Activated naive CD8-positive, alpha-beta T cell treated with anti-CD3 and anti-CD28 coated beads for 36 hours (primary cell): ENCODE results near the gene MACROD2. TPM values are rescaled to one million over a fixed set of nuclear protein-coding genes. Genes with fewer than 3 reads are reported as not detected.
"Not testable (repeated sequence)": the region's sequence is repeated elsewhere in the genome, so short reads cannot be mapped to it uniquely, and the experiment has no call there.

ENCODE experiments used
- DNase-seq: peaks from one replicate; pipeline ENCODE4 v3.0.0; 2021
- H3K27ac Mint-ChIP-seq: one replicate; pipeline ENCODE4 v1.8.0; 2022; ENCODE audit warnings: mild to moderate bottlenecking, moderate library complexity, mixed read lengths
- H3K27me3 Mint-ChIP-seq: one replicate; pipeline ENCODE4 v1.8.0; 2022; ENCODE audit warnings: mild to moderate bottlenecking, mixed read lengths
- H3K36me3 Mint-ChIP-seq: one replicate; pipeline ENCODE4 v1.8.0; 2021; ENCODE audit warnings: mild to moderate bottlenecking, mixed read lengths
- H3K4me1 Mint-ChIP-seq: one replicate; pipeline ENCODE4 v1.8.0; 2021; ENCODE audit warnings: mixed read lengths
- H3K4me3 Mint-ChIP-seq: one replicate; pipeline ENCODE4 v1.8.0; 2022; ENCODE audit warnings: mild to moderate bottlenecking, moderate library complexity, mixed read lengths
- H3K9me3 Mint-ChIP-seq: one replicate; pipeline ENCODE4 v1.8.0; 2022; ENCODE audit warnings: mixed read lengths
- total RNA-seq, 2 experiments: library from RNA; stranded (reverse); gene quantifications; one replicate each; pipeline ENCODE4 v1.2.3, GENCODE V29; 2021

Gene MACROD2
- total RNA-seq, 2 experiments from 2014 or later, result 0.12 to 0.14 TPM

GRCh38 chr20:16012934-16013333 lies 2017.6 kb downstream of the MACROD2 start:
- not testable (repeated sequence) for H3K9me3 Mint-ChIP-seq, H3K4me1 Mint-ChIP-seq, H3K4me3 Mint-ChIP-seq, H3K27me3 Mint-ChIP-seq, H3K36me3 Mint-ChIP-seq, H3K27ac Mint-ChIP-seq, DNase-seq

GRCh38 chr20:16013631-16014030 lies 2018.3 kb downstream of the MACROD2 start:
- Mint-ChIP-seq H3K4me1 (no peaks in the 10 kb centered on the region), H3K36me3 (no peaks in the 10 kb centered on the region), H3K27ac (no peak overlapping the region), H3K9me3 (peaks cover 3% of the 10 kb centered on the region), H3K27me3 (no peaks in the 10 kb centered on the region), H3K4me3 (no peak overlapping the region)
- DNase-seq, result no peak

- H3K27me3 Mint-ChIP-seq, result no peaks in the 10 kb centered on the region
- H3K9me3 Mint-ChIP-seq, result peaks cover 3% of the 10 kb centered on the region
- no peaks in the 10 kb centered on the region for H3K36me3 Mint-ChIP-seq
- no peak for DNase-seq
- H3K4me1 Mint-ChIP-seq, result no peaks in the 10 kb centered on the region
- no peak overlapping the region for H3K27ac Mint-ChIP-seq
- H3K4me3 Mint-ChIP-seq, result no peak overlapping the region
Measured at GRCh38 chr20:16014436-16014835, 2019.1 kb downstream of the MACROD2 start.

- no peak overlapping the region for H3K4me3 Mint-ChIP-seq
- H3K4me1 Mint-ChIP-seq, result no peaks in the 10 kb centered on the region
- H3K36me3 Mint-ChIP-seq, result no peaks in the 10 kb centered on the region
- H3K27me3 Mint-ChIP-seq, result no peaks in the 10 kb centered on the region
- DNase-seq, result no peak
- peaks cover 1% of the 10 kb centered on the region for H3K9me3 Mint-ChIP-seq
- H3K27ac Mint-ChIP-seq, result no peak overlapping the region
Measured at GRCh38 chr20:16017656-16018055, 2022.3 kb downstream of the MACROD2 start.

GRCh38 chr20:16018881-16019280 lies 2023.6 kb downstream of the MACROD2 start:
- Mint-ChIP-seq H3K9me3 (peaks cover 1% of the 10 kb centered on the region), H3K4me1 (no peaks in the 10 kb centered on the region), H3K36me3 (no peaks in the 10 kb centered on the region), H3K27ac (no peak overlapping the region), H3K27me3 (no peaks in the 10 kb centered on the region), H3K4me3 (no peak overlapping the region)
- DNase-seq, result no peak

- H3K9me3 Mint-ChIP-seq, result peaks cover 1% of the 10 kb centered on the region
- H3K4me3 Mint-ChIP-seq, result no peak overlapping the region
- H3K27me3 Mint-ChIP-seq, result no peaks in the 10 kb centered on the region
- H3K4me1 Mint-ChIP-seq, result no peaks in the 10 kb centered on the region
- H3K36me3 Mint-ChIP-seq, result no peaks in the 10 kb centered on the region
- no peak for DNase-seq
- H3K27ac Mint-ChIP-seq, result no peak overlapping the region
Measured at GRCh38 chr20:16020971-16021370, 2025.7 kb downstream of the MACROD2 start.

- no peaks in the 10 kb centered on the region for H3K36me3 Mint-ChIP-seq
- DNase-seq, result no peak
- no peak overlapping the region for H3K4me3 Mint-ChIP-seq
- no peaks in the 10 kb centered on the region for H3K4me1 Mint-ChIP-seq
- no peak overlapping the region for H3K27ac Mint-ChIP-seq
- H3K27me3 Mint-ChIP-seq, result peaks cover 3% of the 10 kb centered on the region
- peaks cover 1% of the 10 kb centered on the region for H3K9me3 Mint-ChIP-seq
Measured at GRCh38 chr20:16025084-16025483, 2029.8 kb downstream of the MACROD2 start.

- Mint-ChIP-seq H3K36me3 (no peaks in the 10 kb centered on the region), H3K4me1 (no peaks in the 10 kb centered on the region), H3K9me3 (no peaks in the 10 kb centered on the region), H3K4me3 (no peak overlapping the region), H3K27me3 (peaks cover 3% of the 10 kb centered on the region), H3K27ac (no peak overlapping the region)
- DNase-seq, result no peak
Measured at GRCh38 chr20:16027686-16028085, 2032.4 kb downstream of the MACROD2 start.

- Mint-ChIP-seq H3K4me1 (no peaks in the 10 kb centered on the region), H3K27ac (no peak overlapping the region), H3K27me3 (peaks cover 3% of the 10 kb centered on the region), H3K9me3 (no peaks in the 10 kb centered on the region), H3K4me3 (no peak overlapping the region), H3K36me3 (no peaks in the 10 kb centered on the region)
- no peak for DNase-seq
Measured at GRCh38 chr20:16028923-16029322, 2033.6 kb downstream of the MACROD2 start.

GRCh38 chr20:16030253-16030652 lies 2034.9 kb downstream of the MACROD2 start:
- Mint-ChIP-seq H3K27me3 (peaks cover 3% of the 10 kb centered on the region), H3K9me3 (no peaks in the 10 kb centered on the region), H3K4me3 (no peak overlapping the region), H3K27ac (no peak overlapping the region), H3K36me3 (no peaks in the 10 kb centered on the region), H3K4me1 (no peaks in the 10 kb centered on the region)
- no peak for DNase-seq

GRCh38 chr20:16035576-16035975 lies 2040.3 kb downstream of the MACROD2 start:
- Mint-ChIP-seq H3K27me3 (no peaks in the 10 kb centered on the region), H3K4me1 (no peaks in the 10 kb centered on the region), H3K36me3 (no peaks in the 10 kb centered on the region), H3K9me3 (no peaks in the 10 kb centered on the region), H3K27ac (no peak overlapping the region), H3K4me3 (no peak overlapping the region)
- no peak for DNase-seq

- DNase-seq, result no peak
- Mint-ChIP-seq H3K4me1 (no peaks in the 10 kb centered on the region), H3K27ac (no peak overlapping the region), H3K9me3 (no peaks in the 10 kb centered on the region), H3K27me3 (no peaks in the 10 kb centered on the region), H3K36me3 (no peaks in the 10 kb centered on the region), H3K4me3 (no peak overlapping the region)
Measured at GRCh38 chr20:16036331-16036730, 2041.0 kb downstream of the MACROD2 start.

- DNase-seq, result no peak
- no peaks in the 10 kb centered on the region for H3K36me3 Mint-ChIP-seq
- no peaks in the 10 kb centered on the region for H3K27me3 Mint-ChIP-seq
- no peaks in the 10 kb centered on the region for H3K4me1 Mint-ChIP-seq
- H3K4me3 Mint-ChIP-seq, result no peak overlapping the region
- H3K9me3 Mint-ChIP-seq, result no peaks in the 10 kb centered on the region
- H3K27ac Mint-ChIP-seq, result no peak overlapping the region
Measured at GRCh38 chr20:16040742-16041141, 2045.4 kb downstream of the MACROD2 start.

- Mint-ChIP-seq H3K27me3 (no peaks in the 10 kb centered on the region), H3K4me3 (no peak overlapping the region), H3K27ac (no peak overlapping the region), H3K36me3 (no peaks in the 10 kb centered on the region), H3K4me1 (no peaks in the 10 kb centered on the region), H3K9me3 (no peaks in the 10 kb centered on the region)
- no peak for DNase-seq
Measured at GRCh38 chr20:16042731-16043130, 2047.4 kb downstream of the MACROD2 start.

GRCh38 chr20:16043931-16044330 lies 2048.6 kb downstream of the MACROD2 start:
- Mint-ChIP-seq H3K27me3 (no peaks in the 10 kb centered on the region), H3K9me3 (no peaks in the 10 kb centered on the region), H3K36me3 (no peaks in the 10 kb centered on the region), H3K27ac (no peak overlapping the region), H3K4me3 (no peak overlapping the region), H3K4me1 (no peaks in the 10 kb centered on the region)
- DNase-seq, result no peak

GRCh38 chr20:16048876-16049275 lies 2053.6 kb downstream of the MACROD2 start:
- no peak overlapping the region for H3K27ac Mint-ChIP-seq
- no peak for DNase-seq
- H3K4me1 Mint-ChIP-seq, result no peaks in the 10 kb centered on the region
- H3K9me3 Mint-ChIP-seq, result no peaks in the 10 kb centered on the region
- H3K36me3 Mint-ChIP-seq, result no peaks in the 10 kb centered on the region
- H3K4me3 Mint-ChIP-seq, result no peak overlapping the region
- no peaks in the 10 kb centered on the region for H3K27me3 Mint-ChIP-seq
